ENCODE measurements around the gene JTB.

DNA sequence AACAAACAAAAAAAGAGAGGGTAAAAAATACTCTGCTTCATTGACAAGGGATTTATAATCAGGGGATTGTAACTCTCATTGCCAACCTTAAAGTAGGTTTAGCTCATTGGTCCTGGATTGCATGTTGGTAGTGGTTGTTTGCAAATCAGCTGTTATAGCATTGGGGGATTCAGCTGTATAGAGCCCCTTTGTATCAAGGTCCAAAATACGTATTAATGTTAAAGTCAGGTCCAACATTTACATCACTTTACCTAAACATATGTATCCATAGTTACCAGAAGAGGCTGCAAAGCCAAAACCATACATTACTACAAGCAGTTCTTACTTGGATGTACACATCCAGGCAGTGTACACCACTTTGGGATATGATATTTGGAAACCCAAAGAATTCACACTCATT is 42.5 kb upstream of the JTB start:
- TF ChIP-seq, protein P1, sequence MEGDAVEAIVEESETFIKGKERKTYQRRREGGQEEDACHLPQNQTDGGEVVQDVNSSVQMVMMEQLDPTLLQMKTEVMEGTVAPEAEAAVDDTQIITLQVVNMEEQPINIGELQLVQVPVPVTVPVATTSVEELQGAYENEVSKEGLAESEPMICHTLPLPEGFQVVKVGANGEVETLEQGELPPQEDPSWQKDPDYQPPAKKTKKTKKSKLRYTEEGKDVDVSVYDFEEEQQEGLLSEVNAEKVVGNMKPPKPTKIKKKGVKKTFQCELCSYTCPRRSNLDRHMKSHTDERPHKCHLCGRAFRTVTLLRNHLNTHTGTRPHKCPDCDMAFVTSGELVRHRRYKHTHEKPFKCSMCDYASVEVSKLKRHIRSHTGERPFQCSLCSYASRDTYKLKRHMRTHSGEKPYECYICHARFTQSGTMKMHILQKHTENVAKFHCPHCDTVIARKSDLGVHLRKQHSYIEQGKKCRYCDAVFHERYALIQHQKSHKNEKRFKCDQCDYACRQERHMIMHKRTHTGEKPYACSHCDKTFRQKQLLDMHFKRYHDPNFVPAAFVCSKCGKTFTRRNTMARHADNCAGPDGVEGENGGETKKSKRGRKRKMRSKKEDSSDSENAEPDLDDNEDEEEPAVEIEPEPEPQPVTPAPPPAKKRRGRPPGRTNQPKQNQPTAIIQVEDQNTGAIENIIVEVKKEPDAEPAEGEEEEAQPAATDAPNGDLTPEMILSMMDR (IDR thresholded peaks at IDR 0.05), result no peak
- TF ChIP-seq POLR2A (IDR thresholded peaks at IDR 0.05) (no peak), POLR2AphosphoS5 (IDR thresholded peaks at IDR 0.05; ENCODE audit: insufficient read depth in 1 of 2, low read depth in 1 of 2) (no peak)
